ENCODE measurements around the gene SLC4A4. TPM values are rescaled to one million over a fixed set of nuclear protein-coding genes. Genes with fewer than 3 reads are reported as not detected.

The SLC4A4 gene
- total and polyA plus RNA-seq, 10 of the 15 experiments (the other 5 are each of a cell fraction or from before 2014, with no cell fraction given) = 0.05 to 0.44 (median 0.18) TPM

DNA sequence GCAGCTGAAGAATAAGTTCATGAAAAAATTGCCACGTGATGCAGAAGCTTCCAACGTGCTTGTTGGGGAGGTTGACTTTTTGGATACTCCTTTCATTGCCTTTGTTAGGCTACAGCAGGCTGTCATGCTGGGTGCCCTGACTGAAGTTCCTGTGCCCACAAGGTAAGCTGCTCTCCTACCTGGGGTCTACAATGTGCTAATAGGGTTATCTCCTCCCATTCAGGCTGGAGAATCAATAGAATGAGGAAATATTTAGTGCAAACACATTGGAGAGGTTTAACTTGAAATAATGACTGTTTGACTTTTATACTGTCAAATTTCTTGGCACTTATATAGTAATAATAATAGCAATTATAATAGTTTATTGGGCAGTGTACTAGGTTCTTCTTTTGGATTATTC is 101.8 kb downstream of the SLC4A4 start:
- BruUV-seq (replicated peaks) = no TSS peak
- no peaks in the 10 kb centered on the region for H3K27me3 ChIP-seq (replicated peaks in 1 of 2; ENCODE audit: control insufficient read depth in 2 of 2, insufficient read depth in 2 of 2, low read length in 1 of 2)
- no peaks in the 10 kb centered on the region for H3K79me2 ChIP-seq (ENCODE audit: control insufficient read depth, insufficient read depth, low read length)
- H4K20me1 ChIP-seq (ENCODE audit: control insufficient read depth, insufficient read depth) = no peaks in the 10 kb centered on the region
- ChIA-PET CTCF (no interaction called here), SMC1A (ENCODE audit: uncharacterized antibody, unreplicated experiment) (interaction anchor here (0.7 kb wide), 1 partner anchor 144 kb away, joined by 3 read pairs; no protein-coding TSS in a partner anchor), RAD21 (ENCODE audit: unreplicated experiment) (no interaction called here), POLR2A (no interaction called here)
- no peaks in the 10 kb centered on the region for H3K36me3 ChIP-seq (ENCODE audit: control insufficient read depth in 2 of 2, insufficient read depth in 2 of 2, low read length in 1 of 2)
- WGBS (ENCODE audit: insufficient coverage, insufficient replicate concordance, low lambda C conversion rate, missing lambda C conversion rate) = 3% methylated on average over 2 of the region's 2 CpGs
- H2AFZ ChIP-seq (ENCODE audit: control insufficient read depth, low read depth, low read length) = no peak overlapping the region
- DNase-seq (ENCODE audit: low read depth, low spot score) = no peak
- no peak overlapping the region for H3K9ac ChIP-seq (ENCODE audit: control insufficient read depth, insufficient read depth, low read length)
- intact Hi-C loops (cut with micrococcal nuclease; ENCODE audit: unreplicated experiment) (no loop called here), in situ Hi-C loops (cut with MboI) (no loop called here)
- no peak overlapping the region for H3K4me3 ChIP-seq
- no peaks in the 10 kb centered on the region for H3K4me1 ChIP-seq (ENCODE audit: control insufficient read depth, insufficient read depth, low read length)
- no peak overlapping the region for H3K4me2 ChIP-seq (ENCODE audit: control insufficient read depth, insufficient read depth)
- ATAC-seq = no peak
- H3K27ac ChIP-seq (ENCODE audit: control insufficient read depth, insufficient read depth) = no peak overlapping the region
- no peak for FAIRE-seq
- TF ChIP-seq JUNB (IDR thresholded peaks at IDR 0.05) = no peak
- TF ChIP-seq, protein P1, sequence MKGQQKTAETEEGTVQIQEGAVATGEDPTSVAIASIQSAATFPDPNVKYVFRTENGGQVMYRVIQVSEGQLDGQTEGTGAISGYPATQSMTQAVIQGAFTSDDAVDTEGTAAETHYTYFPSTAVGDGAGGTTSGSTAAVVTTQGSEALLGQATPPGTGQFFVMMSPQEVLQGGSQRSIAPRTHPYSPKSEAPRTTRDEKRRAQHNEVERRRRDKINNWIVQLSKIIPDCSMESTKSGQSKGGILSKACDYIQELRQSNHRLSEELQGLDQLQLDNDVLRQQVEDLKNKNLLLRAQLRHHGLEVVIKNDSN (IDR thresholded peaks at IDR 0.05; ENCODE audit: borderline replicate concordance, extremely low read length, insufficient read depth, low read depth, low read length) = no peak
- TF ChIP-seq STAT3 (IDR thresholded peaks at IDR 0.05; ENCODE audit: low read depth, low read length) = no peak
- no peak for TF ChIP-seq EZH2 (IDR thresholded peaks at IDR 0.05; ENCODE audit: borderline replicate concordance, control insufficient read depth, low read depth, low read length)
- no peak for TF ChIP-seq ETV6 (conservative IDR thresholded peaks at IDR 0.05 in 1 of 2, IDR thresholded peaks at IDR 0.05 in 1 of 2; ENCODE audit: borderline replicate concordance in 1 of 2, low read depth in 1 of 2)
- TF ChIP-seq POLR2AphosphoS5 (IDR thresholded peaks at IDR 0.05; ENCODE audit: low read length) = no peak
- no peak for TF ChIP-seq YY1 (IDR thresholded peaks at IDR 0.05; ENCODE audit: low read depth, low read length)
- no peak for TF ChIP-seq SKIL (IDR thresholded peaks at IDR 0.05; ENCODE audit: low read depth, poor library complexity, severe bottlenecking)
- TF ChIP-seq POLR2AphosphoS2 (IDR thresholded peaks at IDR 0.05; ENCODE audit: low read depth, low read length) = no peak
- TF ChIP-seq ZNF384 (IDR thresholded peaks at IDR 0.05; ENCODE audit: borderline replicate concordance, low read depth, low read length) = no peak
- no peak for TF ChIP-seq BCL11A (IDR thresholded peaks at IDR 0.05; ENCODE audit: low read depth, low read length)
- TF ChIP-seq RBBP5 (conservative IDR thresholded peaks at IDR 0.05) = no peak
- no peak for TF ChIP-seq SUZ12 (IDR thresholded peaks at IDR 0.05; ENCODE audit: unreplicated experiment)
- no peak for TF ChIP-seq RB1 (IDR thresholded peaks at IDR 0.05; ENCODE audit: borderline replicate concordance)
- no peak for TF ChIP-seq NFYA (IDR thresholded peaks at IDR 0.05; ENCODE audit: borderline replicate concordance, low read depth, low read length)
- TF ChIP-seq PAX8 (IDR thresholded peaks at IDR 0.05) = no peak
- no peak for TF ChIP-seq EGR1 (IDR thresholded peaks at IDR 0.05; ENCODE audit: borderline replicate concordance in 1 of 2, low read depth in 2 of 2, low read length in 2 of 2)
- H3K9me3 ChIP-seq (replicated peaks; ENCODE audit: control insufficient read depth, insufficient read depth, low read length) = no peaks in the 10 kb centered on the region

Measured in GM12878 (cell line).